T follicular helper cell (primary cell): ENCODE data around the gene GPR150.

Experiments
- DNase-seq: peaks from one replicate; pipeline ENCODE4 v3.0.0-alpha.2; 2020; ENCODE audit warnings: low read depth

Gene GPR150

GRCh38 chr5:95652849-95653248, 33.0 kb downstream of the GPR150 start:
- DNase-seq, result no peak

- DNase-seq, result no peak
These were observed 34.3 kb downstream of the GPR150 start for GRCh38 chr5:95654196-95654595.

- DNase-seq, result no peak
These were observed 35.7 kb downstream of the GPR150 start for GRCh38 chr5:95655575-95655974.

GRCh38 chr5:95660060-95660459, 40.2 kb downstream of the GPR150 start:
- DNase-seq, result no peak

GRCh38 chr5:95662946-95663345, 43.1 kb downstream of the GPR150 start:
- DNase-seq, result no peak

- peak; percentile 7 for DNase-seq
These were observed 44.4 kb downstream of the GPR150 start for GRCh38 chr5:95664204-95664786.

GRCh38 chr5:95667061-95667618, 47.3 kb downstream of the GPR150 start:
- DNase-seq, result no peak

- no peak for DNase-seq
These were observed 47.8 kb downstream of the GPR150 start for GRCh38 chr5:95667678-95668077.

GRCh38 chr5:95668216-95668615, 48.3 kb downstream of the GPR150 start:
- DNase-seq, result no peak

- no peak for DNase-seq
These were observed 48.8 kb downstream of the GPR150 start for GRCh38 chr5:95668728-95669127.

- no peak for DNase-seq
These were observed 49.7 kb downstream of the GPR150 start for GRCh38 chr5:95669540-95669939.

- DNase-seq, result no peak
These were observed 50.1 kb downstream of the GPR150 start for GRCh38 chr5:95669985-95670384.

- DNase-seq, result no peak
These were observed 50.7 kb downstream of the GPR150 start for GRCh38 chr5:95670568-95670967.
